CD4-positive, alpha-beta T cell (primary cell): ENCODE results near the gene LEFTY2. TPM values are rescaled to one million over a fixed set of nuclear protein-coding genes. Genes with fewer than 3 reads are reported as not detected.
"Not testable (repeated sequence)": the region's sequence is repeated elsewhere in the genome, so short reads cannot be mapped to it uniquely, and the experiment has no call there.

ENCODE experiments used
- ATAC-seq: fragments of 200-7000 bp; cut with Tn5 transposase; one replicate; pipeline ENCODE4 v1.10.0; 2022; ENCODE audit warnings: mild to moderate bottlenecking; ENCODE audit not compliant: poor library complexity
- CTCF ChIA-PET: fragments of 350-600 bp; sonication (Branson Sonifier 250); formaldehyde crosslinking; loops from one replicate; lab custom pipeline; 2021; ENCODE audit warnings: antibody characterized with exemption, inconsistent platforms; lab: Charles Lee
- POLR2A ChIA-PET: fragments of 350-600 bp; sonication (Branson Sonifier 250); formaldehyde crosslinking; loops from one replicate; lab custom pipeline; 2021; ENCODE audit warnings: antibody characterized with exemption, inconsistent platforms; lab: Charles Lee
- DNase-seq, 14 experiments: peaks; one replicate each; pipeline ENCODE4 v3.0.0-alpha.2; 2013 to 2020; ENCODE audit warnings: mixed read lengths in 2 of 14
- H3K27ac ChIP-seq, 2 donors: one replicate each; pipeline versions ENCODE4 v1.5.1 to v1.7.0; 2013; ENCODE audit warnings: low read length in 2 of 2, low read depth in 1 of 2, mild to moderate bottlenecking in 1 of 2
- H3K27me3 ChIP-seq, 2 experiments: 1 replicate in 1 of 2; 2 replicates in 1 of 2; pipeline versions ENCODE4 v1.6.1 to v1.7.0; 2013; ENCODE audit warnings: low read length in 2 of 2, control low read depth in 1 of 2, mild to moderate bottlenecking in 1 of 2, moderate library complexity in 1 of 2; ENCODE audit not compliant: insufficient read depth in 2 of 2, control insufficient read depth in 1 of 2
- H3K36me3 ChIP-seq: one replicate; pipeline ENCODE4 v1.6.1; 2013; ENCODE audit warnings: low read length, control low read depth; ENCODE audit not compliant: insufficient read depth
- H3K4me1 ChIP-seq: one replicate; pipeline ENCODE4 v1.6.1; 2013; ENCODE audit warnings: low read length, control low read depth; ENCODE audit not compliant: insufficient read depth
- H3K4me3 ChIP-seq: one replicate; pipeline ENCODE4 v1.5.1; 2013; ENCODE audit warnings: mild to moderate bottlenecking, low read length, moderate library complexity
- H3K9me3 ChIP-seq, 2 experiments: 1 replicate in 1 of 2; 2 replicates in 1 of 2; pipeline versions ENCODE4 v1.6.1 to v1.7.0; 2013; ENCODE audit warnings: low read length in 2 of 2, mild to moderate bottlenecking in 2 of 2, control low read depth in 1 of 2, moderate library complexity in 1 of 2; ENCODE audit not compliant: control insufficient read depth in 1 of 2, insufficient read depth in 1 of 2
- H3K27ac Mint-ChIP-seq: one replicate; pipeline ENCODE4 v1.8.0; 2020; ENCODE audit warnings: mixed read lengths
- H3K27me3 Mint-ChIP-seq: one replicate; pipeline ENCODE4 v1.8.0; 2021; ENCODE audit warnings: mixed read lengths
- H3K36me3 Mint-ChIP-seq: one replicate; pipeline ENCODE4 v1.8.0; 2021; ENCODE audit warnings: low read depth, mixed read lengths
- H3K4me1 Mint-ChIP-seq: one replicate; pipeline ENCODE4 v1.8.0; 2021; ENCODE audit warnings: low read depth, mixed read lengths
- H3K4me3 Mint-ChIP-seq: one replicate; pipeline ENCODE4 v1.8.0; 2020; ENCODE audit warnings: mild to moderate bottlenecking, mixed read lengths
- H3K9me3 Mint-ChIP-seq: one replicate; pipeline ENCODE4 v1.8.0; 2020; ENCODE audit warnings: mixed read lengths
- intact Hi-C, 2 experiments: fragments of 100-400 bp; cut with DNase I in 1 of 2; cut with micrococcal nuclease in 1 of 2; formaldehyde crosslinking; loops; one replicate each; pipeline versions ENCODE4 v1.15.1 to v1.9.0; 2023 to 2025; cut with DNase I, micrococcal nuclease
- total RNA-seq, 174 experiments: library from RNA in 2 of 174; stranded (reverse) in 2 of 174; gene quantifications; one replicate each; pipeline ENCODE4 v1.2.3 and lab custom pipeline; 2021 to 2026
- TF ChIP-seq, protein P1 (sequence below): fragments of 200-600 bp; IDR thresholded peaks from one replicate; pipeline ENCODE4 v1.8.0; 2022; ENCODE audit warnings: antibody characterized with exemption, mild to moderate bottlenecking

Gene LEFTY2
- total RNA-seq, 2 experiments from 2014 or later: not detected

DNA sequence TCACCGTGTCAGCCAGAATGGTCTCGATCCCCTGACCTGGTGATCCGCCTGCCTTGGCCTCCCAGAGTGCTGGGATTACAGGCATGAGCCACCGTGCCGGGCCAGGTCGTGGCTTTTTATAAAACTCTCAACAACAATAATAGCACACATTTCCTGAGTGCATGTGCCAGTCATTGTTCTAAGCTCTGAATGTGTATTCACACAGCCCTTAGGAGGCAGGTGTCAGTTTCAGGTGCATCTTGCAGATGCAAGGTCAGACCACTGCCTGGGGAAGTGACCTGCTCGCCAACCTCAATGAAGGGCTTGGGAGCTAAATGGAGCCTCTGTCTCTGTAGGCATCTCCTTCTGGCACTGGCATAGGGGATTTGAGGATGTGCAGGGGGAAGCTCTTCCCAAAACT lies 1.6 kb upstream of the LEFTY2 start:
- TF ChIP-seq, protein P1, sequence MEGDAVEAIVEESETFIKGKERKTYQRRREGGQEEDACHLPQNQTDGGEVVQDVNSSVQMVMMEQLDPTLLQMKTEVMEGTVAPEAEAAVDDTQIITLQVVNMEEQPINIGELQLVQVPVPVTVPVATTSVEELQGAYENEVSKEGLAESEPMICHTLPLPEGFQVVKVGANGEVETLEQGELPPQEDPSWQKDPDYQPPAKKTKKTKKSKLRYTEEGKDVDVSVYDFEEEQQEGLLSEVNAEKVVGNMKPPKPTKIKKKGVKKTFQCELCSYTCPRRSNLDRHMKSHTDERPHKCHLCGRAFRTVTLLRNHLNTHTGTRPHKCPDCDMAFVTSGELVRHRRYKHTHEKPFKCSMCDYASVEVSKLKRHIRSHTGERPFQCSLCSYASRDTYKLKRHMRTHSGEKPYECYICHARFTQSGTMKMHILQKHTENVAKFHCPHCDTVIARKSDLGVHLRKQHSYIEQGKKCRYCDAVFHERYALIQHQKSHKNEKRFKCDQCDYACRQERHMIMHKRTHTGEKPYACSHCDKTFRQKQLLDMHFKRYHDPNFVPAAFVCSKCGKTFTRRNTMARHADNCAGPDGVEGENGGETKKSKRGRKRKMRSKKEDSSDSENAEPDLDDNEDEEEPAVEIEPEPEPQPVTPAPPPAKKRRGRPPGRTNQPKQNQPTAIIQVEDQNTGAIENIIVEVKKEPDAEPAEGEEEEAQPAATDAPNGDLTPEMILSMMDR: no peak
- Histone ChIP-seq H3K9me3 (no peaks in the 10 kb centered on the region), H3K27ac (no peak overlapping the region), H3K4me3 (no peak overlapping the region), H3K36me3 (no peaks in the 10 kb centered on the region), H3K4me1 (peaks cover 11% of the 10 kb centered on the region), H3K27me3 (no peaks in the 10 kb centered on the region)
- Mint-ChIP-seq H3K27me3 (peaks cover 3% of the 10 kb centered on the region), H3K4me3 (no peak overlapping the region), H3K36me3 (no peaks in the 10 kb centered on the region), H3K9me3 (no peaks in the 10 kb centered on the region), H3K4me1 (peaks cover 12% of the 10 kb centered on the region), H3K27ac (no peak overlapping the region)
- ChIA-PET POLR2A (no interaction called here), CTCF (no interaction called here)
- DNase-seq: no peak
- intact Hi-C loops: no loop called here
- no peak for ATAC-seq

DNA sequence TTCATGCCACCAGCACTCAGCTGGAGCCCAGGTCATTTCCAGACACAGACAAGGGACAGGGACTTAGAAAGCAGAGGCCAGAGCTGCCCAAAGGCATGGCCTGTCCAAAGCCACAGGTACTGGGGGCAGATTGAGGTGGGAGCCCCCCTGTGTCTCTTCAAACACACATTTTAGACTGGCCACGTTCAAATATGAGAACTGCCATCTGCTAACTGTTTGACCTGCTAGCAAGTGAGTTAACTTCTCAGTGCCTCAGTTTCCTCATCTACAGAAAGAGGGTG lies 862 bp upstream of the LEFTY2 start:
- Histone ChIP-seq H3K9me3 (no peaks in the 10 kb centered on the region), H3K27ac (no peak overlapping the region), H3K36me3 (no peaks in the 10 kb centered on the region), H3K4me1 (peaks cover 11% of the 10 kb centered on the region), H3K4me3 (no peak overlapping the region), H3K27me3 (no peaks in the 10 kb centered on the region)
- intact Hi-C loops: no loop called here
- TF ChIP-seq, protein P1: no peak
- ChIA-PET CTCF (no interaction called here), POLR2A (interaction anchor here (0.6 to 0.8 kb wide), 2 partner anchors 165 to 1532 kb away, joined by 3 read pairs; partner anchors contain the start of gene SRP9)
- Mint-ChIP-seq H3K9me3 (no peaks in the 10 kb centered on the region), H3K27ac (no peak overlapping the region), H3K27me3 (peaks cover 3% of the 10 kb centered on the region), H3K4me3 (no peak overlapping the region), H3K4me1 (peaks cover 12% of the 10 kb centered on the region), H3K36me3 (no peaks in the 10 kb centered on the region)
- ATAC-seq (no peak), DNase-seq (no peak)

GRCh38 chr1:225940385-225941151 lies 452 bp downstream of the LEFTY2 start:
- H3K4me1 ChIP-seq: peaks cover 11% of the 10 kb centered on the region
- ATAC-seq (no peak), DNase-seq (no peak)
- H3K27me3 ChIP-seq: no peaks in the 10 kb centered on the region
- TF ChIP-seq, protein P1: no peak
- Mint-ChIP-seq H3K36me3 (no peaks in the 10 kb centered on the region), H3K4me3 (no peak overlapping the region), H3K9me3 (no peaks in the 10 kb centered on the region), H3K27ac (no peak overlapping the region), H3K4me1 (peaks cover 12% of the 10 kb centered on the region), H3K27me3 (peaks cover 3% of the 10 kb centered on the region)
- no peaks in the 10 kb centered on the region for H3K9me3 ChIP-seq
- ChIA-PET CTCF (no interaction called here), POLR2A (no interaction called here)
- H3K27ac ChIP-seq: no peak overlapping the region
- no peaks in the 10 kb centered on the region for H3K36me3 ChIP-seq
- intact Hi-C loops: no loop called here
- H3K4me3 ChIP-seq: no peak overlapping the region

- H3K36me3 ChIP-seq, H3K36me3 Mint-ChIP-seq, H3K4me3 Mint-ChIP-seq, intact Hi-C loops, H3K27ac Mint-ChIP-seq, DNase-seq, ATAC-seq, H3K4me3 ChIP-seq, H3K27me3 ChIP-seq, H3K4me1 Mint-ChIP-seq, H3K9me3 ChIP-seq, POLR2A ChIA-PET, H3K9me3 Mint-ChIP-seq, H3K4me1 ChIP-seq, H3K27me3 Mint-ChIP-seq, CTCF ChIA-PET, H3K27ac ChIP-seq: not testable (repeated sequence)
These were observed 1.1 kb downstream of the LEFTY2 start for GRCh38 chr1:225939939-225940310.

GRCh38 chr1:225939097-225939938 lies 1.7 kb downstream of the LEFTY2 start:
- H3K27me3 Mint-ChIP-seq, H3K27ac Mint-ChIP-seq, H3K4me1 ChIP-seq, ATAC-seq, H3K27me3 ChIP-seq, H3K4me3 ChIP-seq, H3K9me3 Mint-ChIP-seq, DNase-seq, H3K27ac ChIP-seq, H3K4me3 Mint-ChIP-seq, POLR2A ChIA-PET, H3K9me3 ChIP-seq, intact Hi-C loops, H3K36me3 Mint-ChIP-seq, CTCF ChIA-PET, H3K36me3 ChIP-seq, H3K4me1 Mint-ChIP-seq: not testable (repeated sequence)
